ENCODE measurements around the gene TRMU. TPM values are rescaled to one million over a fixed set of nuclear protein-coding genes. Genes with fewer than 3 reads are reported as not detected.

Gene TRMU
- total RNA-seq, 1 experiment from 2014 or later = 73.9 TPM

DNA sequence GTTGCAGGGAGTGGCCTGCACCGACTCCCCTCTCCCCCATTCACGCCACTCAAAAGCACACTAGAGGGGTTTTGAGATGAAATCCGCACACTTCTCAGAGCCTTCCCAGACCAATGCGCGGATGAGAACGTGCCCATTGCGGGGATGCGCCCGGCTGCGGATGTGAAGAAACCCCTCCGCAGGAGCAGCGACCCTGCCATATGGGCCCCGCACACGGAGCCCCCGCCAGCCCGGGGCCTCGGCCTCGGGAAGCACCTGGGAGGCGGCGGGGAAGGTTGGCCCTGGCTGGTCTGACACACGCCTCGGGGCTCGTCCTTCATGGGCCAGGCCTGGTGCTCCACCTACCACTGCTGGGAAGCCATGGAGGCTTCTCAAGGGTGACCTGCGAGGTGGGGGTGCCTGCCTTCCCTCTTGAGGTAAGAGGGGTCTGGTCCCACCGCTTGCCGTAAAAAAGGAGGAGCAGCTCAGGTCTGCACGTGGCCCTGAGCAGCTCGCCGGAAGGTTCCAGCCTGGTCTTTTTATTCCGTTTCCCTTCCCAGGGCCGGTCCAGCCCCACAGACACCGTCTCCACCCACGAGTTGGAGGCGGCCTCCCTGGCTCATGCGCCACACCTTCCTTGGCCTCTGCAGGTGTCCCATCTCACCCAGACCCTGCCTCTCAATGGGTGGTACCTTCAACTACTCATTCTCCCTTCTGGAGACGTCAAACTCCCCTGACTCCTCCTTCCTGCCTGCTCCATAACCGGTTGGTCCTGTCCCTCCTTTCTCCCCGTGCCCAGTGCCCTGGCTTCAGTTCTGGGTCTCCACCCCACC lies 39.4 kb downstream of the TRMU start:
- Histone ChIP-seq H3K9me3 (peaks cover 13% of the 10 kb centered on the region), H3K4me3 (ENCODE audit: low read depth, low read length) (no peak overlapping the region), H3K4me1 (peaks cover 46% of the 10 kb centered on the region), H3K27me3 (replicated peaks; ENCODE audit: control insufficient read depth, insufficient read depth, low read length) (no peaks in the 10 kb centered on the region), H3K36me3 (ENCODE audit: control insufficient read depth, insufficient read depth, low read length) (no peaks in the 10 kb centered on the region)
- H3K27ac Mint-ChIP-seq (ENCODE audit: unreplicated experiment) = peak overlapping the region; percentile 99
- no peak overlapping the region for H3K4me3 Mint-ChIP-seq (ENCODE audit: unreplicated experiment)
- BruUV-seq (replicated peaks) = no TSS peak
- no peak for TF ChIP-seq CTCF (IDR thresholded peaks at IDR 0.05; ENCODE audit: insufficient read depth in 1 of 2, low read depth in 1 of 2, low read length in 1 of 2, severe bottlenecking in 1 of 2, unreplicated experiment in 1 of 2)
- peaks cover 58% of the 10 kb centered on the region for H3K4me1 Mint-ChIP-seq (ENCODE audit: low read depth, unreplicated experiment)
- POLR2A ChIA-PET = no interaction called here
- peaks cover 23% of the 10 kb centered on the region for H3K9me3 Mint-ChIP-seq (ENCODE audit: unreplicated experiment)
- H3K27me3 Mint-ChIP-seq (ENCODE audit: insufficient read depth, unreplicated experiment) = no peaks in the 10 kb centered on the region
- CTCF ChIA-PET = no interaction called here
- intact Hi-C loops (cut with micrococcal nuclease; ENCODE audit: unreplicated experiment) = loop anchor here (5.0 kb wide), 1 partner anchor 57 kb away; no protein-coding TSS in a partner anchor
- no peak for DNase-seq
- peaks cover 84% of the 10 kb centered on the region for H3K36me3 Mint-ChIP-seq (ENCODE audit: insufficient read depth, unreplicated experiment)

DNA sequence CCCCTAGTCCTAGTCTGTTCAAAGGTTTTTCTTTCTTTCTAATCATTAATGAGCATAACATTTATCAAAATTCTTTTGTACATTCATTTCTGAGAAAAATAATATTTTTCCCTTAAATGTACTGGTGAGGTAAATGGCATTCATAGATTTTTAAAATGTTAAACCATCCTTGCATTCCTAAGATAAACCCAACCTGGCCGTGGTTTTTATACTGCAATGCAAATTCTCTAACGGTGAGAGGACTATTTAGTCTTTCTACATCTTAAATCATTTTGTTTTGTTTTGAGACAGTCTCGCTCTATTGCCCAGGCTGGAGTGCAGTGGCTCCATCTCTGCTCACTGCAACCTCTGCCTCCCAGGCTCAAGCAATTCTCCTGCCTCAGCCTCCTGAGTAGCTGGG lies 40.6 kb downstream of the TRMU start:
- BruUV-seq (replicated peaks) = no TSS peak
- no peaks in the 10 kb centered on the region for H3K36me3 ChIP-seq (ENCODE audit: control insufficient read depth, insufficient read depth, low read length)
- Mint-ChIP-seq H3K27me3 (ENCODE audit: insufficient read depth, unreplicated experiment) (no peaks in the 10 kb centered on the region), H3K36me3 (ENCODE audit: insufficient read depth, unreplicated experiment) (peaks cover 74% of the 10 kb centered on the region), H3K27ac (ENCODE audit: unreplicated experiment) (peak overlapping the region; percentile 99), H3K4me3 (ENCODE audit: unreplicated experiment) (no peak overlapping the region), H3K4me1 (ENCODE audit: low read depth, unreplicated experiment) (peaks cover 57% of the 10 kb centered on the region), H3K9me3 (ENCODE audit: unreplicated experiment) (peaks cover 23% of the 10 kb centered on the region)
- CTCF ChIA-PET = no interaction called here
- no peak for TF ChIP-seq CTCF (IDR thresholded peaks at IDR 0.05; ENCODE audit: insufficient read depth in 1 of 2, low read depth in 1 of 2, low read length in 1 of 2, severe bottlenecking in 1 of 2, unreplicated experiment in 1 of 2)
- peaks cover 13% of the 10 kb centered on the region for H3K9me3 ChIP-seq
- H3K27me3 ChIP-seq (replicated peaks; ENCODE audit: control insufficient read depth, insufficient read depth, low read length) = no peaks in the 10 kb centered on the region
- no peak overlapping the region for H3K4me3 ChIP-seq (ENCODE audit: low read depth, low read length)
- intact Hi-C loops (cut with micrococcal nuclease; ENCODE audit: unreplicated experiment) = loop anchor here (5.0 kb wide), 1 partner anchor 56 kb away; no protein-coding TSS in a partner anchor
- DNase-seq = no peak
- POLR2A ChIA-PET = no interaction called here
- H3K4me1 ChIP-seq = peaks cover 46% of the 10 kb centered on the region

- no peak for TF ChIP-seq CTCF (IDR thresholded peaks at IDR 0.05; ENCODE audit: insufficient read depth in 1 of 2, low read depth in 1 of 2, low read length in 1 of 2, severe bottlenecking in 1 of 2, unreplicated experiment in 1 of 2)
- CTCF ChIA-PET = interaction anchor here (1.8 to 2.1 kb wide), 2 partner anchors 9 to 165 kb away, joined by 4 to 17 read pairs; no protein-coding TSS in a partner anchor
- BruUV-seq (replicated peaks) = TSS peak; percentile 36
- POLR2A ChIA-PET = interaction anchor here (0.6 kb wide), 1 partner anchor 139 kb away, joined by 3 read pairs; no protein-coding TSS in a partner anchor
- Histone ChIP-seq H3K36me3 (ENCODE audit: control insufficient read depth, insufficient read depth, low read length) (0 out of 2 replicates have a peak, but pooled peaks cover 2% of the 10 kb centered on the region), H3K27me3 (replicated peaks; ENCODE audit: control insufficient read depth, insufficient read depth, low read length) (no peaks in the 10 kb centered on the region), H3K9me3 (peaks cover 13% of the 10 kb centered on the region), H3K4me3 (ENCODE audit: low read depth, low read length) (no peak overlapping the region), H3K4me1 (peaks cover 40% of the 10 kb centered on the region)
- intact Hi-C loops (cut with micrococcal nuclease; ENCODE audit: unreplicated experiment) = loop anchor here (1.0 to 5.0 kb wide), 2 partner anchors 55 to 151 kb away; no protein-coding TSS in a partner anchor
- Mint-ChIP-seq H3K27ac (ENCODE audit: unreplicated experiment) (peak overlapping the region; percentile 99), H3K4me3 (ENCODE audit: unreplicated experiment) (peak overlapping the region; percentile 76), H3K27me3 (ENCODE audit: insufficient read depth, unreplicated experiment) (no peaks in the 10 kb centered on the region), H3K4me1 (ENCODE audit: low read depth, unreplicated experiment) (peaks cover 51% of the 10 kb centered on the region), H3K36me3 (ENCODE audit: insufficient read depth, unreplicated experiment) (peaks cover 65% of the 10 kb centered on the region), H3K9me3 (ENCODE audit: unreplicated experiment) (peaks cover 23% of the 10 kb centered on the region)
- DNase-seq = no peak
Observed at GRCh38 chr22:46376908-46377524, 41.5 kb downstream of the TRMU start.

All from Caco-2 (cell line).